Measurements from ENCODE around the gene ENTPD7. TPM values are rescaled to one million over a fixed set of nuclear protein-coding genes. Genes with fewer than 3 reads are reported as not detected.
A peak's percentile ranks its signal among the peaks of the same experiment; 100 is the strongest.

Gene ENTPD7
- total RNA-seq, 1 donor from 2014 or later, result 10.2 TPM

GRCh38 chr10:99647601-99648151 is 11.6 kb upstream of the ENTPD7 start:
- DNase-seq (ENCODE audit: low spot score in 2 of 2) (no peak), FAIRE-seq (no peak)

- no peak for DNase-seq (ENCODE audit: low spot score in 2 of 2)
- no peak for FAIRE-seq
These were observed 10.6 kb upstream of the ENTPD7 start for GRCh38 chr10:99648717-99649116.

GRCh38 chr10:99652800-99653390 is 6.4 kb upstream of the ENTPD7 start:
- DNase-seq (ENCODE audit: low spot score in 2 of 2) (no peak), FAIRE-seq (no peak)

- FAIRE-seq (no peak), DNase-seq (ENCODE audit: low spot score in 2 of 2) (no peak)
These were observed 4.7 kb upstream of the ENTPD7 start for GRCh38 chr10:99654390-99655175.

- FAIRE-seq (no peak), DNase-seq (ENCODE audit: low spot score in 2 of 2) (no peak)
These were observed 2.9 kb upstream of the ENTPD7 start for GRCh38 chr10:99656199-99657064.

- peak in 1 of 2 donors; percentile 27 for DNase-seq (ENCODE audit: low spot score in 2 of 2)
- no peak for FAIRE-seq
These were observed 683 bp upstream of the ENTPD7 start for GRCh38 chr10:99658622-99659030.

GRCh38 chr10:99659868-99660366 is 608 bp downstream of the ENTPD7 start:
- no peak for DNase-seq (ENCODE audit: low spot score in 2 of 2)
- no peak for FAIRE-seq

GRCh38 chr10:99660662-99661376 is 1.5 kb downstream of the ENTPD7 start:
- FAIRE-seq (no peak), DNase-seq (ENCODE audit: low spot score in 2 of 2) (no peak)

- DNase-seq (ENCODE audit: low spot score in 2 of 2), result no peak
- no peak for FAIRE-seq
These were observed 2.1 kb downstream of the ENTPD7 start for GRCh38 chr10:99661377-99661763.

- FAIRE-seq, result no peak
- no peak for DNase-seq (ENCODE audit: low spot score in 2 of 2)
These were observed 6.0 kb downstream of the ENTPD7 start for GRCh38 chr10:99665304-99665703.

- DNase-seq (ENCODE audit: low spot score in 2 of 2) (no peak), FAIRE-seq (no peak)
These were observed 7.9 kb downstream of the ENTPD7 start for GRCh38 chr10:99667108-99667751.

GRCh38 chr10:99671386-99671785 is 12.1 kb downstream of the ENTPD7 start:
- FAIRE-seq, result no peak
- DNase-seq (ENCODE audit: low spot score in 2 of 2), result no peak

GRCh38 chr10:99672884-99673283 is 13.6 kb downstream of the ENTPD7 start:
- DNase-seq (ENCODE audit: low spot score in 2 of 2), result no peak

GRCh38 chr10:99673492-99673891 is 14.2 kb downstream of the ENTPD7 start:
- no peak for FAIRE-seq
- no peak for DNase-seq (ENCODE audit: low spot score in 2 of 2)

More at GRCh38 chr10:99672884-99673283, 13.6 kb downstream of the ENTPD7 start:
- no peak for FAIRE-seq

GRCh38 chr10:99674762-99675161 is 15.5 kb downstream of the ENTPD7 start:
- no peak for FAIRE-seq
- DNase-seq (ENCODE audit: low spot score in 2 of 2), result no peak

- FAIRE-seq, result no peak
- no peak for DNase-seq (ENCODE audit: low spot score in 2 of 2)
These were observed 17.1 kb downstream of the ENTPD7 start for GRCh38 chr10:99676426-99676825.

- FAIRE-seq, result no peak
These were observed 17.6 kb downstream of the ENTPD7 start for GRCh38 chr10:99676895-99677294.

GRCh38 chr10:99678921-99679320 is 19.6 kb downstream of the ENTPD7 start:
- no peak for FAIRE-seq

More at GRCh38 chr10:99676895-99677294, 17.6 kb downstream of the ENTPD7 start:
- DNase-seq (ENCODE audit: low spot score in 2 of 2), result no peak

GRCh38 chr10:99681553-99681952 is 22.2 kb downstream of the ENTPD7 start:
- FAIRE-seq (no peak), DNase-seq (ENCODE audit: low spot score in 2 of 2) (no peak)

More at GRCh38 chr10:99678921-99679320, 19.6 kb downstream of the ENTPD7 start:
- no peak for DNase-seq (ENCODE audit: low spot score in 2 of 2)
